HG03342 (cell line): Measurements from ENCODE around the gene IRAK4.

Source experiments
- ATAC-seq: cut with Tn5 transposase; IDR thresholded peaks from one replicate; pipeline ENCODE4 v1.9.1; 2021; ENCODE audit warnings: mild to moderate bottlenecking, moderate library complexity; ENCODE audit not compliant: unreplicated experiment

IRAK4 gene

DNA sequence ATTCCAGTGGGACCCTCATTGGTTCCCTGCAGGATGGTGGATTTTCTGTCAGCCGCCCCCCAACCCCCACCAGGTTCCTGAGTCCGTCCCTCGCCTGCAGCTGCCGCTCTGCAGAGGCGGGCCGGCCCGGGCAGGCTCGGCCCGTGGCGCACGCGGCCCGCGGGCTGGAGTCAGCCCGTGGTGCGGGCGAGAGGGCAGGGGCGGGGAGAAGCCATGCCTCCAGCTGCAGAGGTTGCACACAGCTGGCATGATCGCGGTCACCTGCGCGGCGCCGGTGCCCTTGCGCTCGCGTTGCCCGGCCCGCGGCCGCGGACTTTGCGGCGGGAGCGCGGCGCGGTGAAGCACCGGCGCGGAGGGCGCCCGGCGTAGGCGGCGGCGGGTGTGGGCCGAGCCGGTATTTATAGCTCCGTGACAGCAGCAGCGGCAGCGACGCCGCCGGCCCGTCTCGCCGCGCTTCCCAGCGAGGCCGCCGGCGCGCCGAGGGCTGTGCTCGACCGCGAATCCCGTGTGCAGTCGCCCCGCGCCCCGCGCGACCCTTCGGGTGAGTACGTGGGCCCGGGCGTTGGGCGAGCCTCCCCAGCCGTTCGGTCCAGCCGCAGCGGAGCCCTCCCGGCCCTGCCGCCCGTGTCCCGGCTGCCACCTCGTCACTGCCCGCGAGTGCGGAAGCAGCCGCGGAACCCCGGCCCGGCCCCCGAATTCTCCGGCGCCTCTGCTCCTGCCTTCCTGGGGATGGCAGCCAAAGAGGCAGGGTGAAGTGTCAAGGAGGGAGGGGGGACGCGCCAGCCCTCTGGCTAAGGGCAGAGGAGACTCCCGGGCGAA lies 77.1 kb downstream of the IRAK4 start, which contains the start of gene TMEM117:
Gene TMEM117 (plus strand): TSS at position 426 of the 819 bp plus-strand sequence.
- peak; percentile 81 for ATAC-seq

DNA sequence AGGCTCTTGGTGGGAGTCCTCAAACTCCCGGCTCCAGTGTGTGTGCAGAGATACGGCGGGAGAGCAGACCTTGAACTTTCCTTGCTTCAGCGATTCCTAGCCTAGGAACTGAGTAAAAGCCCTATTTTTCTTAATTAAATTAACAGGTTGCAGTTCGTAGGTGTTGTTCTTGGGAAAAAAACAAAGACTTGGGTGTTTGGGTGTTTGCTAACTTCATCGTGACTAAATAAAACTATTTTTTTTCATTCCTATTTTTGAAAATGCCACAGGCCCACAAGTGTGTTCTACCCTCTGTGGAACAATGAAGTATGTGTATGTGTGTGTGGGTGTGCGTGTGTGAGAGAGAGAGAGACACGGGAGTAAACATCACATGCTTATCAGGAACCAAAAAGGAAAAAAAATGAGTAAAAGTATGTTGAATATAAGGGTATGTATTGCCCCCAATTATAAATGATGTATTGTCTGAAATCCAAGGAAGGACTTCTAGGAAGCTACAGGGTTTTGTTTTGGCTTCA lies 77.8 kb downstream of the IRAK4 start:
- ATAC-seq: peak; percentile 22
